Lower lobe of right lung (tissue), 2 donors: ENCODE measurements around the gene CTSK. TPM values are rescaled to one million over a fixed set of nuclear protein-coding genes. Genes with fewer than 3 reads are reported as not detected.

Experiments
- ATAC-seq, 2 donors: fragments of 200-7000 bp; cut with Tn5 transposase; one replicate each; pipeline ENCODE4 v1.9.1; 2020 to 2022; ENCODE audit warnings: mild to moderate bottlenecking in 2 of 2, moderate library complexity in 2 of 2
- DNase-seq: peaks from one replicate; pipeline ENCODE4 v3.0.0-alpha.2; 2020
- H3K27ac ChIP-seq: fragments of 200-600 bp; one replicate; pipeline ENCODE4 v1.8.0; 2022
- H3K27me3 ChIP-seq: fragments of 200-600 bp; one replicate; pipeline ENCODE4 v1.8.0; 2022; ENCODE audit warnings: low read depth
- H3K36me3 ChIP-seq: fragments of 200-600 bp; one replicate; pipeline ENCODE4 v1.8.0; 2022; ENCODE audit warnings: mild to moderate bottlenecking
- H3K4me1 ChIP-seq: fragments of 200-600 bp; one replicate; pipeline ENCODE4 v1.8.0; 2022
- H3K4me3 ChIP-seq: fragments of 200-600 bp; one replicate; pipeline ENCODE4 v1.8.0; 2022; ENCODE audit warnings: mild to moderate bottlenecking
- H3K9me3 ChIP-seq: fragments of 200-600 bp; one replicate; pipeline ENCODE4 v1.8.0; 2022
- CTCF ChIP-seq: fragments of 200-600 bp; IDR thresholded peaks from one replicate; pipeline ENCODE4 v1.8.0; 2022; ENCODE audit warnings: antibody characterized with exemption, mild to moderate bottlenecking
- intact Hi-C: fragments of 100-400 bp; cut with DNase I; formaldehyde crosslinking; loops from one replicate; pipeline ENCODE4 v1.11.0; 2022
- total RNA-seq: library from RNA; stranded (reverse); fragmentation: NEBNext Ultra II Directional; extraction: Animal tissue kit (Norgen Biotek cat#: 25700); gene quantifications from one replicate; pipeline ENCODE4 v1.2.1, GENCODE V29; 2021
- donor health status: DM: no; HTN: yes; CAD: no; lungs with severe emphysema.

Gene CTSK
- total RNA-seq, 1 donor from 2014 or later: 29.4 TPM

- no peaks in the 10 kb centered on the region for H3K9me3 ChIP-seq
- intact Hi-C loops: no loop called here
- TF ChIP-seq CTCF: no peak
- peaks cover 33% of the 10 kb centered on the region for H3K4me1 ChIP-seq
- peak overlapping the region; percentile 88 for H3K27ac ChIP-seq
- H3K4me3 ChIP-seq: peak overlapping the region; percentile 55
- DNase-seq (no peak), ATAC-seq (peak; percentile 58 to 74)
- no peaks in the 10 kb centered on the region for H3K27me3 ChIP-seq
- no peaks in the 10 kb centered on the region for H3K36me3 ChIP-seq
These were observed 43.4 kb downstream of the CTSK start for GRCh38 chr1:150764617-150765101.

GRCh38 chr1:150763018-150763417, 45.0 kb downstream of the CTSK start:
- ATAC-seq (no peak), DNase-seq (no peak)
- TF ChIP-seq CTCF: no peak
- H3K9me3 ChIP-seq: no peaks in the 10 kb centered on the region
- H3K36me3 ChIP-seq: peaks cover 4% of the 10 kb centered on the region
- intact Hi-C loops: no loop called here
- H3K27ac ChIP-seq: no peak overlapping the region
- H3K4me1 ChIP-seq: peaks cover 35% of the 10 kb centered on the region
- peak overlapping the region; percentile 55 for H3K4me3 ChIP-seq
- H3K27me3 ChIP-seq: no peaks in the 10 kb centered on the region

DNA sequence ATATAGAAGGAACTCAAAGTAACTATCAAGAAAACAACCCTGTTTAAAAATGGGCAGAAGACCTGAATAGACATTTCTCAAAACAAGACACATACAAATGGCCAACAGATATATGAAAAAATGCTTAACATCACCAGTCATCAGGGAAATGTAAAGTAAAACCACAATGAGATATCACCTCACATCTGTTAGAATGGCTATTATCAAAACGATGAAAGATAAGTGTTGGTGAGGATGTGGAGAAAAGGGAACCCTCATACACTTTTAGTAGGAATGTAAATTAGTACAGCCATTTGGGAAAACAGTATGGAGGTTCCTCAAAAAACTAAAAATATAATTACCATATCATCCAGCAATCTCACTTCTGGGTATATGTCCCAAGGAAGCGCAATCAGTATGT, 45.5 kb downstream of the CTSK start:
- Histone ChIP-seq H3K4me1 (peaks cover 35% of the 10 kb centered on the region), H3K27me3 (no peaks in the 10 kb centered on the region), H3K9me3 (no peaks in the 10 kb centered on the region), H3K36me3 (peaks cover 9% of the 10 kb centered on the region), H3K4me3 (peak overlapping the region; percentile 55), H3K27ac (no peak overlapping the region)
- no peak for TF ChIP-seq CTCF
- intact Hi-C loops: no loop called here
- ATAC-seq (no peak), DNase-seq (no peak)

DNA sequence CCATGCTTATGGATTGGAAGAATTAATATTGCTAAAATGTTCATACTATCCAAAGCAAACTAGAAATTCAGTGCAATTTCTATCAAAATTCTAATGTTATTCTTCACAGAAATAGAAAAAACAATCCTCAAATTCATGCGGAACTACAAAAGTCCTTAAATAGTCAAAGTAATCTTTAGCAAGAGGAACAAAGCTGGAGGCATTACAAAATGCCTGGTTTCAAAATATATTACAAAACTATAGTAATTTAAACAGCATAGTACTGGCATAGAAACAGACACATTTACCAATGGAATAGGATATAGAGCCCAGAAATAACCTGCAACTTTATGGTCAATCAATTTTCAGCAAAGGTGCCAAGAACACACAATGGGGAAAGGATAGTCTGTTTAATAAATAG, 46.3 kb downstream of the CTSK start:
- Histone ChIP-seq H3K9me3 (no peaks in the 10 kb centered on the region), H3K27ac (no peak overlapping the region), H3K27me3 (no peaks in the 10 kb centered on the region), H3K4me1 (peaks cover 35% of the 10 kb centered on the region), H3K36me3 (peaks cover 15% of the 10 kb centered on the region), H3K4me3 (peak overlapping the region; percentile 55)
- intact Hi-C loops: no loop called here
- no peak for TF ChIP-seq CTCF
- no peak for DNase-seq
- no peak for ATAC-seq

DNA sequence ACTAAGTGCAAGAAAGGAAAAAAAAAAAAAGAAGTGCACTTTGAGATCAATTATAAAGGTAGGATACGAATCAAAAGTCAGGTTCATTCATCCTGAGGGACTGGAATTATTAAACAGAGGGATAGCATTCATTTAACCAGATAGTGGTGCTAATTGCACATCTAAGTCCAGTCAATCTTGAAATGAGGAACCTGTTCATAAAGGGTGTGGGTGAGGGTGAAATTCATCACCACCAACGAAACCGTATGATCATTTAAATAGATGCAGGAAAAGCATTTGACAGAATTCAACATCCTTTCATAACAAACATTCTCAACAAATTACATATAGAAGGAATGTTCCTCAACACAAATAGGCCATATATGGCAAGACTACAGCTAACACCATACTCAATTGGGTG, 48.0 kb downstream of the CTSK start:
- H3K4me3 ChIP-seq: no peak overlapping the region
- H3K9me3 ChIP-seq: no peaks in the 10 kb centered on the region
- TF ChIP-seq CTCF: no peak
- no peak overlapping the region for H3K27ac ChIP-seq
- H3K36me3 ChIP-seq: peaks cover 31% of the 10 kb centered on the region
- intact Hi-C loops: no loop called here
- ATAC-seq (peak in 1 of 2 donors; percentile 53), DNase-seq (no peak)
- H3K4me1 ChIP-seq: peaks cover 28% of the 10 kb centered on the region
- no peaks in the 10 kb centered on the region for H3K27me3 ChIP-seq

- no peaks in the 10 kb centered on the region for H3K9me3 ChIP-seq
- TF ChIP-seq CTCF: no peak
- intact Hi-C loops: no loop called here
- H3K4me3 ChIP-seq: no peak overlapping the region
- no peak overlapping the region for H3K27ac ChIP-seq
- H3K36me3 ChIP-seq: peaks cover 79% of the 10 kb centered on the region
- DNase-seq: no peak
- no peaks in the 10 kb centered on the region for H3K27me3 ChIP-seq
- ATAC-seq: no peak
- H3K4me1 ChIP-seq: no peaks in the 10 kb centered on the region
These were observed 54.6 kb downstream of the CTSK start for GRCh38 chr1:150753416-150753815.
